Mammary epithelial cell (primary cell): ENCODE results near the gene MLLT10.

Experiments used
- EZH2 ChIP-seq: IDR thresholded peaks from 2 replicates; pipeline ENCODE4 v1.6.1; 2012; ENCODE audit warnings: low read length, inconsistent platforms, borderline replicate concordance
- TF ChIP-seq, protein P1 (sequence below), 2 donors: IDR thresholded peaks in 1 of 2; conservative IDR thresholded peaks in 1 of 2; 2 replicates each; pipeline ENCODE4 v1.5.1; 2011 to 2012; ENCODE audit warnings: inconsistent platforms in 2 of 2, low read length in 2 of 2, mild to moderate bottlenecking in 2 of 2, control low read depth in 1 of 2, low read depth in 1 of 2; ENCODE audit not compliant: insufficient read depth in 1 of 2; ENCODE audit errors: extremely low read depth in 1 of 2

DNA sequence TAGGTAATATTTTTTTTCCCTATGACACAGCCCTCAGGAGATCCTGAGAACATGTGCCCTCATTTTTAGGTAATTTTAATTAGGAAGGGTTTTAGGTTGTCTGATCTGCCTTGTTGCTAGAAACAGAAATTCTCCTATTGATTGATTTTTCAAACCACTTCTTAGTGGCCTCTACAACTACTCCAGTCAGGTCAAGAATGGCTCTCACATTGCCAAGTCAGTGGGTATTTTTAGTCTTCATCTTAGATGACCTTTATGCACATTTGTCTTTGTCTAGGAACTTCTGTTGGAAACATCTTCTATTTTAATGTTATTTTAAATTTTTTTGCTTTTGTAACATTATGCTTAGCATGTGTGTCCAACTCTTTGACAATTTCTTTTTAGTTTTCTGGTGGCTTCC lies 162.3 kb downstream of the MLLT10 start:
- TF ChIP-seq, protein P1, sequence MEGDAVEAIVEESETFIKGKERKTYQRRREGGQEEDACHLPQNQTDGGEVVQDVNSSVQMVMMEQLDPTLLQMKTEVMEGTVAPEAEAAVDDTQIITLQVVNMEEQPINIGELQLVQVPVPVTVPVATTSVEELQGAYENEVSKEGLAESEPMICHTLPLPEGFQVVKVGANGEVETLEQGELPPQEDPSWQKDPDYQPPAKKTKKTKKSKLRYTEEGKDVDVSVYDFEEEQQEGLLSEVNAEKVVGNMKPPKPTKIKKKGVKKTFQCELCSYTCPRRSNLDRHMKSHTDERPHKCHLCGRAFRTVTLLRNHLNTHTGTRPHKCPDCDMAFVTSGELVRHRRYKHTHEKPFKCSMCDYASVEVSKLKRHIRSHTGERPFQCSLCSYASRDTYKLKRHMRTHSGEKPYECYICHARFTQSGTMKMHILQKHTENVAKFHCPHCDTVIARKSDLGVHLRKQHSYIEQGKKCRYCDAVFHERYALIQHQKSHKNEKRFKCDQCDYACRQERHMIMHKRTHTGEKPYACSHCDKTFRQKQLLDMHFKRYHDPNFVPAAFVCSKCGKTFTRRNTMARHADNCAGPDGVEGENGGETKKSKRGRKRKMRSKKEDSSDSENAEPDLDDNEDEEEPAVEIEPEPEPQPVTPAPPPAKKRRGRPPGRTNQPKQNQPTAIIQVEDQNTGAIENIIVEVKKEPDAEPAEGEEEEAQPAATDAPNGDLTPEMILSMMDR (conservative IDR thresholded peaks at IDR 0.05 in 1 of 2, IDR thresholded peaks at IDR 0.05 in 1 of 2; ENCODE audit: extremely low read depth in 1 of 2, insufficient read depth in 1 of 2, low read depth in 1 of 2, low read length in 2 of 2) = no peak
- TF ChIP-seq EZH2 = no peak
